Measurements from ENCODE around the gene MAGI1. TPM values are rescaled to one million over a fixed set of nuclear protein-coding genes. Genes with fewer than 3 reads are reported as not detected.

MAGI1 gene
- total RNA-seq, 1 experiment from 2014 or later = 38.6 TPM

- Histone ChIP-seq H3K4me3 (replicated peaks in 1 of 2; ENCODE audit: low read depth in 1 of 2, low read length in 2 of 2) (no peak overlapping the region), H2AFZ (ENCODE audit: low read depth, low read length, poor library complexity, severe bottlenecking) (no peak overlapping the region), H3K9ac (ENCODE audit: low read length) (no peak overlapping the region), H3K27me3 (ENCODE audit: insufficient read depth, low read length) (no peaks in the 10 kb centered on the region), H3K4me1 (ENCODE audit: control insufficient read depth in 1 of 2, insufficient read depth in 2 of 2, low read length in 2 of 2) (peaks cover 19 to 22% of the 10 kb centered on the region in 2 experiments), H4K20me1 (ENCODE audit: insufficient read depth) (no peaks in the 10 kb centered on the region), H3K36me3 (ENCODE audit: control insufficient read depth in 1 of 2, insufficient read depth in 2 of 2, low read length in 2 of 2) (no peaks in the 10 kb centered on the region), H3K79me2 (ENCODE audit: insufficient read depth, low read length) (0 out of 2 replicates have a peak, but pooled peaks cover 3% of the 10 kb centered on the region), H3K27ac (ENCODE audit: low read depth, low read length) (no peak overlapping the region), H3K9me3 (ENCODE audit: control insufficient read depth in 1 of 2, insufficient read depth in 1 of 2, low read depth in 1 of 2, low read length in 2 of 2) (no peaks in the 10 kb centered on the region), H3K9me2 (ENCODE audit: insufficient read depth) (no peaks in the 10 kb centered on the region), H3K4me2 (ENCODE audit: low read length) (no peak overlapping the region)
- intact Hi-C loops (cut with micrococcal nuclease) = no loop called here
- ChIA-PET POLR2A (no interaction called here), RAD21 (ENCODE audit: low non-redundant PET in 1 of 2, low total read pairs in 2 of 2, uncharacterized antibody in 2 of 2, unreplicated experiment in 2 of 2) (no interaction called here), CTCF (no interaction called here)
- TF ChIP-seq, protein P1, sequence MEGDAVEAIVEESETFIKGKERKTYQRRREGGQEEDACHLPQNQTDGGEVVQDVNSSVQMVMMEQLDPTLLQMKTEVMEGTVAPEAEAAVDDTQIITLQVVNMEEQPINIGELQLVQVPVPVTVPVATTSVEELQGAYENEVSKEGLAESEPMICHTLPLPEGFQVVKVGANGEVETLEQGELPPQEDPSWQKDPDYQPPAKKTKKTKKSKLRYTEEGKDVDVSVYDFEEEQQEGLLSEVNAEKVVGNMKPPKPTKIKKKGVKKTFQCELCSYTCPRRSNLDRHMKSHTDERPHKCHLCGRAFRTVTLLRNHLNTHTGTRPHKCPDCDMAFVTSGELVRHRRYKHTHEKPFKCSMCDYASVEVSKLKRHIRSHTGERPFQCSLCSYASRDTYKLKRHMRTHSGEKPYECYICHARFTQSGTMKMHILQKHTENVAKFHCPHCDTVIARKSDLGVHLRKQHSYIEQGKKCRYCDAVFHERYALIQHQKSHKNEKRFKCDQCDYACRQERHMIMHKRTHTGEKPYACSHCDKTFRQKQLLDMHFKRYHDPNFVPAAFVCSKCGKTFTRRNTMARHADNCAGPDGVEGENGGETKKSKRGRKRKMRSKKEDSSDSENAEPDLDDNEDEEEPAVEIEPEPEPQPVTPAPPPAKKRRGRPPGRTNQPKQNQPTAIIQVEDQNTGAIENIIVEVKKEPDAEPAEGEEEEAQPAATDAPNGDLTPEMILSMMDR (IDR thresholded peaks at IDR 0.05 in 2 of 3, conservative IDR thresholded peaks at IDR 0.05 in 1 of 3; ENCODE audit: borderline replicate concordance in 1 of 3, insufficient read depth in 1 of 3, low read depth in 2 of 3, low read length in 2 of 3) = no peak
- no peak for TF ChIP-seq SP1 (IDR thresholded peaks at IDR 0.05; ENCODE audit: low read depth)
- no peak for TF ChIP-seq FOSL1 (IDR thresholded peaks at IDR 0.05; ENCODE audit: low read depth)
- TF ChIP-seq ELF1 (IDR thresholded peaks at IDR 0.05; ENCODE audit: borderline replicate concordance, low read depth) = no peak
- TF ChIP-seq, protein P2, sequence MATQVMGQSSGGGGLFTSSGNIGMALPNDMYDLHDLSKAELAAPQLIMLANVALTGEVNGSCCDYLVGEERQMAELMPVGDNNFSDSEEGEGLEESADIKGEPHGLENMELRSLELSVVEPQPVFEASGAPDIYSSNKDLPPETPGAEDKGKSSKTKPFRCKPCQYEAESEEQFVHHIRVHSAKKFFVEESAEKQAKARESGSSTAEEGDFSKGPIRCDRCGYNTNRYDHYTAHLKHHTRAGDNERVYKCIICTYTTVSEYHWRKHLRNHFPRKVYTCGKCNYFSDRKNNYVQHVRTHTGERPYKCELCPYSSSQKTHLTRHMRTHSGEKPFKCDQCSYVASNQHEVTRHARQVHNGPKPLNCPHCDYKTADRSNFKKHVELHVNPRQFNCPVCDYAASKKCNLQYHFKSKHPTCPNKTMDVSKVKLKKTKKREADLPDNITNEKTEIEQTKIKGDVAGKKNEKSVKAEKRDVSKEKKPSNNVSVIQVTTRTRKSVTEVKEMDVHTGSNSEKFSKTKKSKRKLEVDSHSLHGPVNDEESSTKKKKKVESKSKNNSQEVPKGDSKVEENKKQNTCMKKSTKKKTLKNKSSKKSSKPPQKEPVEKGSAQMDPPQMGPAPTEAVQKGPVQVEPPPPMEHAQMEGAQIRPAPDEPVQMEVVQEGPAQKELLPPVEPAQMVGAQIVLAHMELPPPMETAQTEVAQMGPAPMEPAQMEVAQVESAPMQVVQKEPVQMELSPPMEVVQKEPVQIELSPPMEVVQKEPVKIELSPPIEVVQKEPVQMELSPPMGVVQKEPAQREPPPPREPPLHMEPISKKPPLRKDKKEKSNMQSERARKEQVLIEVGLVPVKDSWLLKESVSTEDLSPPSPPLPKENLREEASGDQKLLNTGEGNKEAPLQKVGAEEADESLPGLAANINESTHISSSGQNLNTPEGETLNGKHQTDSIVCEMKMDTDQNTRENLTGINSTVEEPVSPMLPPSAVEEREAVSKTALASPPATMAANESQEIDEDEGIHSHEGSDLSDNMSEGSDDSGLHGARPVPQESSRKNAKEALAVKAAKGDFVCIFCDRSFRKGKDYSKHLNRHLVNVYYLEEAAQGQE (IDR thresholded peaks at IDR 0.05; ENCODE audit: low read depth) = no peak
- TF ChIP-seq, protein P3, sequence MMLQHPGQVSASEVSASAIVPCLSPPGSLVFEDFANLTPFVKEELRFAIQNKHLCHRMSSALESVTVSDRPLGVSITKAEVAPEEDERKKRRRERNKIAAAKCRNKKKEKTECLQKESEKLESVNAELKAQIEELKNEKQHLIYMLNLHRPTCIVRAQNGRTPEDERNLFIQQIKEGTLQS (IDR thresholded peaks at IDR 0.05) = no peak
- TF ChIP-seq, protein P4, sequence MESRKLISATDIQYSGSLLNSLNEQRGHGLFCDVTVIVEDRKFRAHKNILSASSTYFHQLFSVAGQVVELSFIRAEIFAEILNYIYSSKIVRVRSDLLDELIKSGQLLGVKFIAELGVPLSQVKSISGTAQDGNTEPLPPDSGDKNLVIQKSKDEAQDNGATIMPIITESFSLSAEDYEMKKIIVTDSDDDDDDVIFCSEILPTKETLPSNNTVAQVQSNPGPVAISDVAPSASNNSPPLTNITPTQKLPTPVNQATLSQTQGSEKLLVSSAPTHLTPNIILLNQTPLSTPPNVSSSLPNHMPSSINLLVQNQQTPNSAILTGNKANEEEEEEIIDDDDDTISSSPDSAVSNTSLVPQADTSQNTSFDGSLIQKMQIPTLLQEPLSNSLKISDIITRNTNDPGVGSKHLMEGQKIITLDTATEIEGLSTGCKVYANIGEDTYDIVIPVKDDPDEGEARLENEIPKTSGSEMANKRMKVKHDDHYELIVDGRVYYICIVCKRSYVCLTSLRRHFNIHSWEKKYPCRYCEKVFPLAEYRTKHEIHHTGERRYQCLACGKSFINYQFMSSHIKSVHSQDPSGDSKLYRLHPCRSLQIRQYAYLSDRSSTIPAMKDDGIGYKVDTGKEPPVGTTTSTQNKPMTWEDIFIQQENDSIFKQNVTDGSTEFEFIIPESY (IDR thresholded peaks at IDR 0.05; ENCODE audit: extremely low read depth, insufficient replicate concordance, low read length) = no peak
- ATAC-seq (no peak), DNase-seq (ENCODE audit: low read depth, low spot score) (no peak)
- BruUV-seq (replicated peaks) = no TSS peak
These were observed 209.5 kb downstream of the MAGI1 start for GRCh38 chr3:65829228-65829627.
